ENCODE data around the gene KSR2.

Gene KSR2

DNA sequence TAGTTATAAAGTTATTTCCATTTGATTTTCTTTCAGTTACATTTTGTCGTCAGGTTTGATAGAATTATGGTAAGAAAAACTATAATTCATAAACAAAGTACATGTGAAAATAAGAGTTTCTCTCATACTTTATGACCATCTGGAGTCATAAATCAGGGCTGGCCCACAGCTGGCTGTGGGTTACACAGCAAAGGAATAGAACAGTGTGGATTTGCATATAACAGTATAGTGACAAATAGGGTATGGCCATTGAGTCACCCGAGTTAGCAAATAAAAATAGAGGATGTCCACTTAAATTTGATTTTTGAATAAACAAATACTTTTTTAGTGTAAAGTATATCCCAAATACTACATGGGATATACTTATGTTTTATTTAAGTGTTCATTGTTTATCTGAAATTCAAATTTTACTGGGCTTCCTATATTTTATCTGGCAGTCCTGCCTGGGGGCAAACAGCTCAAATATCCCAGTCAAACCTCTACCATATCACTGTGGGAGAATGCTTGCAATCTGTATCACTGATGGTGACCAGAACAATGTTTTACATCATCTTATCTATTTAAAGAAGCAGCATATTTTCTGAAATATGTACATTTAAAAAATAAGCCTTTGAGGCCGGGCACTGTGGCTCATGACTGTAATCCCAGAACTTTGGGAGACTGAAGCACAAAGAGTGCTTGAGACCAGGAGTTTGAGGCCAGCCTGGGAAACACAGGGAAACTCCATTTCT is 65.5 kb downstream of the KSR2 start:
- no peak overlapping the region for H3K14ac ChIP-seq (ENCODE audit: low read length in 2 of 2)
- H3K4me2 ChIP-seq (ENCODE audit: low read length, poor library complexity, severe bottlenecking), result no peak overlapping the region
- no peak overlapping the region for H3K4ac ChIP-seq (ENCODE audit: low read depth in 1 of 2, low read length in 2 of 2)
- H2AFZ ChIP-seq (ENCODE audit: low read depth, low read length), result no peak overlapping the region
- H3K9ac ChIP-seq (ENCODE audit: low read length), result no peak overlapping the region
- no peak overlapping the region for H3K4me3 ChIP-seq (ENCODE audit: insufficient read depth in 1 of 2, low read depth in 1 of 2, low read length in 2 of 2)
- no peak overlapping the region for H3K18ac ChIP-seq (ENCODE audit: low read depth in 1 of 2, low read length in 2 of 2)
- H3K36me3 ChIP-seq (ENCODE audit: control insufficient read depth in 1 of 2, insufficient read depth in 2 of 2, low read depth in 1 of 2, low read length in 2 of 2), result no peaks in the 10 kb centered on the region
- no peak overlapping the region for H2AK5ac ChIP-seq (ENCODE audit: low read length, severe bottlenecking)
- H3K23ac ChIP-seq (ENCODE audit: low read length in 2 of 2), result no peak overlapping the region
- H4K91ac ChIP-seq (ENCODE audit: low read length), result no peak overlapping the region
- H2BK12ac ChIP-seq (ENCODE audit: low read length in 2 of 2), result no peak overlapping the region
- no peak overlapping the region for H4K8ac ChIP-seq (ENCODE audit: low read length)
- no peak for DNase-seq
- H3K79me1 ChIP-seq (replicated peaks; ENCODE audit: low read length, poor library complexity, severe bottlenecking), result no peaks in the 10 kb centered on the region
- no peak overlapping the region for H2BK5ac ChIP-seq (ENCODE audit: low read depth, low read length, poor library complexity, severe bottlenecking)
- no peak overlapping the region for H3K27ac ChIP-seq (ENCODE audit: low read length, poor library complexity, severe bottlenecking)
- WGBS, result 71% methylated on average over 1 of the region's 3 CpGs
- no peaks in the 10 kb centered on the region for H3K27me3 ChIP-seq (ENCODE audit: control insufficient read depth in 1 of 2, insufficient read depth in 1 of 2, low read length in 2 of 2)
- H2BK120ac ChIP-seq (ENCODE audit: low read depth, low read length), result no peak overlapping the region
- H2BK15ac ChIP-seq (ENCODE audit: low read depth, poor library complexity, severe bottlenecking), result no peak overlapping the region
- H3K9me3 ChIP-seq (ENCODE audit: control insufficient read depth, low read length), result no peaks in the 10 kb centered on the region
- H3K4me1 ChIP-seq (ENCODE audit: control insufficient read depth, insufficient read depth, low read depth, low read length), result no peaks in the 10 kb centered on the region

DNA sequence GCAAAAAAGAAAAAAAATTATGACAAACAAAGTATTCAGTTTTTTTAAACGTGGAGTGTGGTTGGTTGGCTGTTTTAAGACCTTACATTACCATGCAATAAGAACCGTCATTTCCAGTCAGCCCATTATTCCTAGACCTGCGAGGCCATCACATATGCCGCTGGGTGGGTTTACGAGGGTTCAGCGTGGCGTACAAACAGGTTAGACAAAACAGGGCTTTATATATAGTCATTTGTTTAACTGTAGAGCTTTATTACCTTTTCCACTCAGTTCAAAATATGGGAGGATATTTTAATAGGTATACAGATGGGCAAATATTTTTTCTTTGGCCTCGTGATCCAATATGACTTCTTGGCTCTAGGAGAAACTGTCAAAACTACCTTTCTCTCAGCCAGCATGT is 67.2 kb downstream of the KSR2 start:
- no peak overlapping the region for H4K8ac ChIP-seq (ENCODE audit: low read length)
- no peak overlapping the region for H4K91ac ChIP-seq (ENCODE audit: low read length)
- H2AFZ ChIP-seq (ENCODE audit: low read depth, low read length), result no peak overlapping the region
- H3K9ac ChIP-seq (ENCODE audit: low read length), result no peak overlapping the region
- H3K18ac ChIP-seq (ENCODE audit: low read depth in 1 of 2, low read length in 2 of 2), result no peak overlapping the region
- DNase-seq, result no peak
- no peaks in the 10 kb centered on the region for H3K9me3 ChIP-seq (ENCODE audit: control insufficient read depth, low read length)
- no peak overlapping the region for H2BK5ac ChIP-seq (ENCODE audit: low read depth, low read length, poor library complexity, severe bottlenecking)
- no peak overlapping the region for H3K23ac ChIP-seq (ENCODE audit: low read length in 2 of 2)
- no peaks in the 10 kb centered on the region for H3K4me1 ChIP-seq (ENCODE audit: control insufficient read depth, insufficient read depth, low read depth, low read length)
- no peak overlapping the region for H2BK15ac ChIP-seq (ENCODE audit: low read depth, poor library complexity, severe bottlenecking)
- no peak overlapping the region for H2AK5ac ChIP-seq (ENCODE audit: low read length, severe bottlenecking)
- no peak overlapping the region for H3K4ac ChIP-seq (ENCODE audit: low read depth in 1 of 2, low read length in 2 of 2)
- H3K4me2 ChIP-seq (ENCODE audit: low read length, poor library complexity, severe bottlenecking), result no peak overlapping the region
- H2BK120ac ChIP-seq (ENCODE audit: low read depth, low read length), result no peak overlapping the region
- no peaks in the 10 kb centered on the region for H3K79me1 ChIP-seq (replicated peaks; ENCODE audit: low read length, poor library complexity, severe bottlenecking)
- no peak overlapping the region for H3K4me3 ChIP-seq (ENCODE audit: insufficient read depth in 1 of 2, low read depth in 1 of 2, low read length in 2 of 2)
- WGBS, result 73% methylated on average over 4 of the region's 8 CpGs
- H3K36me3 ChIP-seq (ENCODE audit: control insufficient read depth in 1 of 2, insufficient read depth in 2 of 2, low read depth in 1 of 2, low read length in 2 of 2), result no peaks in the 10 kb centered on the region
- no peak overlapping the region for H3K14ac ChIP-seq (ENCODE audit: low read length in 2 of 2)
- no peaks in the 10 kb centered on the region for H3K27me3 ChIP-seq (ENCODE audit: control insufficient read depth in 1 of 2, insufficient read depth in 1 of 2, low read length in 2 of 2)
- H3K27ac ChIP-seq (ENCODE audit: low read length, poor library complexity, severe bottlenecking), result no peak overlapping the region
- H2BK12ac ChIP-seq (ENCODE audit: low read length in 2 of 2), result no peak overlapping the region

DNA sequence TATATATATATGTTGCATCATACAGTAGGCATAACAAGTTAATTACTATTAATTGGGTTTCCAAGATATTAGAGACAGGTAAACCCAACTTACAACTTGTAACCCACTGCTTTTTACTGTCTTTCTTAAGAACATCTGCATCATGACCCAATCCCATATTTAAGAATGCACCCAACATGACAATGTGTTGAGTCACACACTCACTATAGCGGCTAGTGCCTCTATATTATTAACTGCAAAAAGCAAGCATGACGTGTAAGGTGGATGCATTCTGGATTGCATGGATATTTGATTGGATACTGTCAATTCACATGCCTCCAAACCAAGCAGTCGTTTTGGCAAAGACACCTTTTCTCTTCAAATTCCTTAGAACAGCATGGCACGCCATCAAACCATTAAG is 68.2 kb downstream of the KSR2 start:
- Histone ChIP-seq H3K27me3 (ENCODE audit: control insufficient read depth in 1 of 2, insufficient read depth in 1 of 2, low read length in 2 of 2) (no peaks in the 10 kb centered on the region), H3K18ac (ENCODE audit: low read depth in 1 of 2, low read length in 2 of 2) (no peak overlapping the region)
- 77% methylated on average over 3 of the region's 4 CpGs for WGBS

DNA sequence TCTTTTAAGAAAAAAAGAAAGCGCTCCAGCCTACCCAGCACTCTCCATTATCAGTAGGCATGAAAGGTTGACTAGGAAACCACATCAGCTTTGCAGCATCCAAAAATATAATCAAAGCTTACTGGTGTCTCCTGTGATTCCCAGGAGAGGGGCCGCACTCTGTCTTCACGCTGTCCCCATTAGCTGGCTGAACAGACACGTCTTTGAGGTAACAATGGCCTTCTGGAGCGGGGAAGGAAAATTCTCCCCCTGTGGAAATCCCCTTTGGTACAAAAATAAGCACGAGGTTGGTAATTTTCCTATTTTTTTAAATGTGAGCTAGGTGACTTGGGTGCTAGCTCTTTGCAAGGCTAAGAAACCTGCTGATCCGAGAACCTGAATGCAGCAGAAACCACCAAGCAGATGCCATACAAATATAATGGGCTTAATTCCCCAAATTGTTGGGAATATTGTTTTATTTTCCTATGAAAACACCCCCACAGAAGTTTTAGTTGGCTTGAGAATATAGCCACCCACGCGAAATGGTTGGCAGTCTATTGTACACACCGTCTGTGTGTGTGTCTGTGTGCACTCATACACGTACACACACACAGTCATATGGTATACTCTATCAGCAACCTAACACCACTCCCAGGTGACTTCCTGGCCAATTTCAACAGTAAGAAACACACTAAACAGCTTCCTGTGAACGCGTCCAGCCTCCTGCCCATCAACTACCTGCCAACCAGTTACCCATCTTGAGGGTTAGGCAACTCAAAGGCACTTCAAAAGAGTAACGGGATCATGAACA is 71.2 kb downstream of the KSR2 start:
- Histone ChIP-seq H3K27ac (ENCODE audit: low read length, poor library complexity, severe bottlenecking) (no peak overlapping the region), H3K27me3 (ENCODE audit: control insufficient read depth in 1 of 2, insufficient read depth in 1 of 2, low read length in 2 of 2) (no peaks in the 10 kb centered on the region), H3K18ac (ENCODE audit: low read depth in 1 of 2, low read length in 2 of 2) (no peak overlapping the region), H2BK5ac (ENCODE audit: low read depth, low read length, poor library complexity, severe bottlenecking) (no peak overlapping the region), H2BK12ac (ENCODE audit: low read length in 2 of 2) (no peak overlapping the region), H2AK5ac (ENCODE audit: low read length, severe bottlenecking) (no peak overlapping the region), H3K4me1 (ENCODE audit: control insufficient read depth, insufficient read depth, low read depth, low read length) (no peaks in the 10 kb centered on the region), H3K36me3 (ENCODE audit: control insufficient read depth in 1 of 2, insufficient read depth in 2 of 2, low read depth in 1 of 2, low read length in 2 of 2) (no peaks in the 10 kb centered on the region), H3K4me2 (ENCODE audit: low read length, poor library complexity, severe bottlenecking) (no peak overlapping the region), H4K8ac (ENCODE audit: low read length) (no peak overlapping the region), H3K14ac (ENCODE audit: low read length in 2 of 2) (no peak overlapping the region), H3K9ac (ENCODE audit: low read length) (no peak overlapping the region), H3K79me1 (replicated peaks; ENCODE audit: low read length, poor library complexity, severe bottlenecking) (no peaks in the 10 kb centered on the region), H2BK15ac (ENCODE audit: low read depth, poor library complexity, severe bottlenecking) (no peak overlapping the region), H4K91ac (ENCODE audit: low read length) (no peak overlapping the region), H2BK120ac (ENCODE audit: low read depth, low read length) (no peak overlapping the region), H3K23ac (ENCODE audit: low read length in 2 of 2) (no peak overlapping the region), H3K4me3 (ENCODE audit: insufficient read depth in 1 of 2, low read depth in 1 of 2, low read length in 2 of 2) (no peak overlapping the region), H3K9me3 (ENCODE audit: control insufficient read depth, low read length) (no peaks in the 10 kb centered on the region), H3K4ac (ENCODE audit: low read depth in 1 of 2, low read length in 2 of 2) (no peak overlapping the region), H2AFZ (ENCODE audit: low read depth, low read length) (no peak overlapping the region)
- no peak for DNase-seq
- WGBS, result 80% methylated on average over 13 of the region's 14 CpGs

More for the DNA sequence above, 68.2 kb downstream of the KSR2 start:
- H3K36me3 ChIP-seq (ENCODE audit: control insufficient read depth in 1 of 2, insufficient read depth in 2 of 2, low read depth in 1 of 2, low read length in 2 of 2), result no peaks in the 10 kb centered on the region
- no peak for DNase-seq
- no peak overlapping the region for H3K4me2 ChIP-seq (ENCODE audit: low read length, poor library complexity, severe bottlenecking)
- H3K4ac ChIP-seq (ENCODE audit: low read depth in 1 of 2, low read length in 2 of 2), result no peak overlapping the region
- H2AFZ ChIP-seq (ENCODE audit: low read depth, low read length), result no peak overlapping the region
- no peak overlapping the region for H3K23ac ChIP-seq (ENCODE audit: low read length in 2 of 2)
- no peak overlapping the region for H3K4me3 ChIP-seq (ENCODE audit: insufficient read depth in 1 of 2, low read depth in 1 of 2, low read length in 2 of 2)
- H3K4me1 ChIP-seq (ENCODE audit: control insufficient read depth, insufficient read depth, low read depth, low read length), result no peaks in the 10 kb centered on the region
- H3K14ac ChIP-seq (ENCODE audit: low read length in 2 of 2), result no peak overlapping the region
- no peak overlapping the region for H3K9ac ChIP-seq (ENCODE audit: low read length)
- no peak overlapping the region for H4K91ac ChIP-seq (ENCODE audit: low read length)
- H2BK12ac ChIP-seq (ENCODE audit: low read length in 2 of 2), result no peak overlapping the region
- H2BK5ac ChIP-seq (ENCODE audit: low read depth, low read length, poor library complexity, severe bottlenecking), result no peak overlapping the region
- H3K9me3 ChIP-seq (ENCODE audit: control insufficient read depth, low read length), result no peaks in the 10 kb centered on the region
- H3K27ac ChIP-seq (ENCODE audit: low read length, poor library complexity, severe bottlenecking), result no peak overlapping the region
- H4K8ac ChIP-seq (ENCODE audit: low read length), result no peak overlapping the region
- no peak overlapping the region for H2BK15ac ChIP-seq (ENCODE audit: low read depth, poor library complexity, severe bottlenecking)
- no peak overlapping the region for H2AK5ac ChIP-seq (ENCODE audit: low read length, severe bottlenecking)
- H3K79me1 ChIP-seq (replicated peaks; ENCODE audit: low read length, poor library complexity, severe bottlenecking), result no peaks in the 10 kb centered on the region
- H2BK120ac ChIP-seq (ENCODE audit: low read depth, low read length), result no peak overlapping the region

All from mesenchymal stem cell (in vitro differentiated cells and primary cell).